ENCODE results near the gene ZNF496. TPM values are rescaled to one million over a fixed set of nuclear protein-coding genes. Genes with fewer than 3 reads are reported as not detected.
A peak's percentile ranks its signal among the peaks of the same experiment; 100 is the strongest.
"Not testable (repeated sequence)": the region's sequence is repeated elsewhere in the genome, so short reads cannot be mapped to it uniquely, and the experiment has no call there.

The ZNF496 gene
- total RNA-seq (2012; rRNA removed): 11.9 and 12.9 TPM in 2 replicates

GRCh38 chr1:247331525-247332214 is at the start of gene ZNF496:
ZNF496 (minus strand) TSS chr1:247331867; CDS start chr1:247329578, 2,289 bp downstream.
- peak within 1 kb of the TSS; percentile 99 for H3K9ac ChIP-seq (ENCODE audit: low read depth, low read length)
- peaks cover 22% of the 10 kb centered on the region for H3K4me1 ChIP-seq (ENCODE audit: control insufficient read depth, insufficient read depth, low read length)
- H3K4me2 ChIP-seq (ENCODE audit: low read length): peak within 1 kb of the TSS; percentile 94
- H3K9me3 ChIP-seq (replicated peaks; ENCODE audit: low read length): no peaks in the 10 kb centered on the region
- H3K27me3 ChIP-seq (ENCODE audit: control insufficient read depth, insufficient read depth, low read length): no peaks in the 10 kb centered on the region
- H3K4me3 ChIP-seq (ENCODE audit: low read length): peak within 1 kb of the TSS; percentile 97
- peaks cover 38% of the 10 kb centered on the region for H3K36me3 ChIP-seq (ENCODE audit: insufficient read depth, low read length)

DNA sequence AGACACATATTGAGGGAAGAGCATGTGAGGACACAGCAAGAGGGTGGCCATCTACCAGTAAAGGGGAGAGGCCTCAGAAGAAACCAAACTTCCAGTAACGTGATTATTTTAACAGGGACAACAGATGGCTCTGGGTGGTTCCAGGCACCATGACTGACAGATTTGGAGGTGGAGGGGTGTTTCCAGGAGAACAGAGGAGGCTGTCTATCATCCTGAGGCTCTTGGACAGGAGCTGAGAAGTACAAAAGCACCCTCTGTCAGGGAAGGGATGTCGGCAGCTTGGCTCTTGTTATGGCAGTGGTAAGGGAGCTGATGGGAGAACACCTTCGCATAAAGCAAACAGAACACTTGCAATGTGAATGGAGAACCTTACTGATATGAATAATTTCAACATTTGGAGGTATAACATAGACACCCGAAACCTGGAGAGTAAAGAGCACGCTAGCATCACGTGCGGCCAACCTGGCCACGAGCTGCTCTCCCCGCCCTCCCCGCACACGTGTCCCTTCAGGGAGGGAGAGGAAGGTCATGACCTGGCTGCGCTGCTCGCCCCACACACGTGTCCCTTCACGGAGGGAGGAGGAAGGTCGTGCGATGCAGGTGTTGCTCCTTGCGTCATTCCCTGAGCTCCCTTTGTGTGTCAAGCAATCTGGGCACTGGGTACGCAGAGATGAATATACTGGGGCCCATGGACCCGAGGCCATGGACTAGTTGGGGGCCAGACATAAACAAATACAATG is 46.8 kb upstream of the ZNF496 start:
- Histone ChIP-seq H3K36me3 (ENCODE audit: insufficient read depth, low read length) (no peaks in the 10 kb centered on the region), H3K9me3 (replicated peaks; ENCODE audit: low read length) (no peaks in the 10 kb centered on the region), H3K4me1 (ENCODE audit: control insufficient read depth, insufficient read depth, low read length) (no peaks in the 10 kb centered on the region), H3K4me2 (ENCODE audit: low read length) (no peak overlapping the region), H3K27me3 (ENCODE audit: control insufficient read depth, insufficient read depth, low read length) (no peaks in the 10 kb centered on the region), H3K9ac (ENCODE audit: low read depth, low read length) (no peak overlapping the region), H3K4me3 (ENCODE audit: low read length) (no peak overlapping the region)

DNA sequence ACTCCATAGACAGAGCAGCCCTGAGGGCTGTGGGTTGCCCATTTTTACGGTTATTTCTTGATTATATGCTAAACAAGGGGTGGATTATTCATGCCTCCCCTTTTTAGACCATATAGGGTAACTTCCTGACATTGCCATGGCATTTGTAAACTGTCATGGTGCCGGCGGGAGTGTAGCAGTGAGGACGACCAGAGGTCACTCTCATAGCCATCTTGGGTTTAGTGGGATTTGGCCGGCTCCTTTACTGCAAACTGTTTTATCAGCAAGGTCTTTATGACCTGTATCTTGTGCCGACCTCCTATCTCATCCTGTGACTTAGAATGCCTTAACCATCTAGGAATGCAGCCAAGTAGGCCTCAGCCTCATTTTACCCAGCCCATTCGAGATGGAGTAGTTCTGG is 46.0 kb upstream of the ZNF496 start:
- H3K9ac ChIP-seq (ENCODE audit: low read depth, low read length); H3K36me3 ChIP-seq (ENCODE audit: insufficient read depth, low read length): not testable (repeated sequence)

GRCh38 chr1:247376659-247377058 is 45.0 kb upstream of the ZNF496 start:
- Histone ChIP-seq H3K4me1 (ENCODE audit: control insufficient read depth, insufficient read depth, low read length) (no peaks in the 10 kb centered on the region), H3K9me3 (replicated peaks; ENCODE audit: low read length) (no peaks in the 10 kb centered on the region), H3K4me3 (ENCODE audit: low read length) (no peak overlapping the region), H3K9ac (ENCODE audit: low read depth, low read length) (no peak overlapping the region), H3K27me3 (ENCODE audit: control insufficient read depth, insufficient read depth, low read length) (no peaks in the 10 kb centered on the region), H3K36me3 (ENCODE audit: insufficient read depth, low read length) (no peaks in the 10 kb centered on the region), H3K4me2 (ENCODE audit: low read length) (no peak overlapping the region)

More for the DNA sequence above, 46.0 kb upstream of the ZNF496 start:
- not testable (repeated sequence) for H3K4me2 ChIP-seq (ENCODE audit: low read length); H3K4me3 ChIP-seq (ENCODE audit: low read length); H3K4me1 ChIP-seq (ENCODE audit: control insufficient read depth, insufficient read depth, low read length); H3K9me3 ChIP-seq (replicated peaks; ENCODE audit: low read length); H3K27me3 ChIP-seq (ENCODE audit: control insufficient read depth, insufficient read depth, low read length)

DNA sequence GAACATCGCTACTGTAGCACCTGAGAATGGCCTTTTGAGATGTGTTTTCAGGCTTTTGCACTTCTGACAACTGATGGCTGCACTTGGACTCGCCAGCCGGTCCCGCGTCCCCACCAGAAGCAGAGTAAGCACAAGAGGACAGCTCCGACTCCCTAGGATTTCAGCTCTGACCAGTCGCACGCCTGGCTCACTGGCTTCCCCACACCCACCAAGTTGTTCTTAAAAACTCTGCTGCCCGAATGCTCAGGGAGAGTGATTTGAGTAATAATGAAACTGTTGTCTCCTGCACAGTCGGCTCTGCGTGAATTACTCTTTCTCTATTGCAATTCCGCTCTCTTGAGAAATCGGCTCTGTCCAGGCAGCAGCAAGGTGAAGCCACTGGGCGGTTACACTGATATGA is 44.1 kb upstream of the ZNF496 start:
- Histone ChIP-seq H3K36me3 (ENCODE audit: insufficient read depth, low read length) (no peaks in the 10 kb centered on the region), H3K4me3 (ENCODE audit: low read length) (no peak overlapping the region), H3K4me1 (ENCODE audit: control insufficient read depth, insufficient read depth, low read length) (no peaks in the 10 kb centered on the region), H3K27me3 (ENCODE audit: control insufficient read depth, insufficient read depth, low read length) (no peaks in the 10 kb centered on the region), H3K9ac (ENCODE audit: low read depth, low read length) (no peak overlapping the region), H3K9me3 (replicated peaks; ENCODE audit: low read length) (no peaks in the 10 kb centered on the region), H3K4me2 (ENCODE audit: low read length) (no peak overlapping the region)

DNA sequence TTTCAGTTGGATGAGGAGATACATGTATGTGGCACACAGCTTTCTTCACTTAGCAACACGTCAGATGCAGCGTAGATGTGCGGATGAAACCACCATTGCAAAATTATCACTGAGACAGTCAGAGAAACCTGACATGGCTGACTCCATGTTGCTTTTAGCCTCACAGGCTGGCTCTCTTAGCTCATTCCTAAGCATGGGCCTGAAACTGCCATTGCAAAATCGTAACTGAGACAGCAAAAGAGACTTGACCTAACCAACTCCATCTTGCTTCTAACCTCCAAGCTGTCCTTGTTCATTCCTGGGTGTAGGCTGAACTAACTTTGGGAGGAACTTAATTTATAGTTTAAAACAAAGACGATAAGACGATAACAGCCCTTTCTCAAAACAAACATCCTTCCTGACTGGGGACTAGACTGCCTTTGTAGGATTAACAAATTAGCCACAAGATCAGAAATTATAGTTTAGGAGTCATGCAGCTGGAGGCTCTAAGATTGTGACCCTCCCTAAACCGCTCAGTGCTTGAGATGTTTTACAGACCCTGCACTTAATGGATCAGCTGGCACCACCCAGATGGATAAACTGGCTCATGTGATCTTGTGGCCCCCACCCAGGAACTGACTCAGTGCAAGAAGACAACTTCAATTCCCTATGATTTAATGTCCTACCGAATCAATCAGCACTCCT is 43.1 kb upstream of the ZNF496 start:
- H3K9me3 ChIP-seq (replicated peaks; ENCODE audit: low read length); H3K9ac ChIP-seq (ENCODE audit: low read depth, low read length); H3K4me2 ChIP-seq (ENCODE audit: low read length); H3K4me3 ChIP-seq (ENCODE audit: low read length); H3K36me3 ChIP-seq (ENCODE audit: insufficient read depth, low read length); H3K4me1 ChIP-seq (ENCODE audit: control insufficient read depth, insufficient read depth, low read length); H3K27me3 ChIP-seq (ENCODE audit: control insufficient read depth, insufficient read depth, low read length): not testable (repeated sequence)

- H3K4me1 ChIP-seq (ENCODE audit: control insufficient read depth, insufficient read depth, low read length): no peaks in the 10 kb centered on the region
- peak overlapping the region; percentile 44 for H3K4me3 ChIP-seq (ENCODE audit: low read length)
- H3K9ac ChIP-seq (ENCODE audit: low read depth, low read length): no peak overlapping the region
- H3K36me3 ChIP-seq (ENCODE audit: insufficient read depth, low read length): no peaks in the 10 kb centered on the region
- H3K27me3 ChIP-seq (ENCODE audit: control insufficient read depth, insufficient read depth, low read length): no peaks in the 10 kb centered on the region
- no peaks in the 10 kb centered on the region for H3K9me3 ChIP-seq (replicated peaks; ENCODE audit: low read length)
- no peak overlapping the region for H3K4me2 ChIP-seq (ENCODE audit: low read length)
Observed at GRCh38 chr1:247373721-247374141, 42.1 kb upstream of the ZNF496 start.

- no peaks in the 10 kb centered on the region for H3K9me3 ChIP-seq (replicated peaks; ENCODE audit: low read length)
- no peaks in the 10 kb centered on the region for H3K27me3 ChIP-seq (ENCODE audit: control insufficient read depth, insufficient read depth, low read length)
- no peak overlapping the region for H3K4me3 ChIP-seq (ENCODE audit: low read length)
- no peaks in the 10 kb centered on the region for H3K4me1 ChIP-seq (ENCODE audit: control insufficient read depth, insufficient read depth, low read length)
- no peak overlapping the region for H3K9ac ChIP-seq (ENCODE audit: low read depth, low read length)
- no peaks in the 10 kb centered on the region for H3K36me3 ChIP-seq (ENCODE audit: insufficient read depth, low read length)
- no peak overlapping the region for H3K4me2 ChIP-seq (ENCODE audit: low read length)
Observed at GRCh38 chr1:247371801-247372259, 40.2 kb upstream of the ZNF496 start.

GRCh38 chr1:247370786-247371732 is 39.4 kb upstream of the ZNF496 start:
- no peak overlapping the region for H3K4me2 ChIP-seq (ENCODE audit: low read length)
- H3K9me3 ChIP-seq (replicated peaks; ENCODE audit: low read length): no peaks in the 10 kb centered on the region
- no peak overlapping the region for H3K4me3 ChIP-seq (ENCODE audit: low read length)
- H3K4me1 ChIP-seq (ENCODE audit: control insufficient read depth, insufficient read depth, low read length): no peaks in the 10 kb centered on the region
- no peaks in the 10 kb centered on the region for H3K36me3 ChIP-seq (ENCODE audit: insufficient read depth, low read length)
- no peaks in the 10 kb centered on the region for H3K27me3 ChIP-seq (ENCODE audit: control insufficient read depth, insufficient read depth, low read length)
- no peak overlapping the region for H3K9ac ChIP-seq (ENCODE audit: low read depth, low read length)

- no peaks in the 10 kb centered on the region for H3K4me1 ChIP-seq (ENCODE audit: control insufficient read depth, insufficient read depth, low read length)
Observed at GRCh38 chr1:247368490-247369145, 37.0 kb upstream of the ZNF496 start.

More at GRCh38 chr1:247368490-247369145, 37.0 kb upstream of the ZNF496 start:
- H3K4me3 ChIP-seq (ENCODE audit: low read length): no peak overlapping the region
- no peaks in the 10 kb centered on the region for H3K9me3 ChIP-seq (replicated peaks; ENCODE audit: low read length)
- no peaks in the 10 kb centered on the region for H3K27me3 ChIP-seq (ENCODE audit: control insufficient read depth, insufficient read depth, low read length)
- H3K9ac ChIP-seq (ENCODE audit: low read depth, low read length): no peak overlapping the region
- no peaks in the 10 kb centered on the region for H3K36me3 ChIP-seq (ENCODE audit: insufficient read depth, low read length)
- no peak overlapping the region for H3K4me2 ChIP-seq (ENCODE audit: low read length)
